Right lobe of liver (tissue), 6 donors: ENCODE results near the gene PCDHGB2. TPM values are rescaled to one million over a fixed set of nuclear protein-coding genes. Genes with fewer than 3 reads are reported as not detected.
A peak's percentile ranks its signal among the peaks of the same experiment; 100 is the strongest.

Experiments used
- ATAC-seq, 4 donors: fragments of 200-7000 bp; cut with Tn5 transposase; one replicate each; pipeline ENCODE4 v1.9.1; 2020; ENCODE audit warnings: mild to moderate bottlenecking in 4 of 4, moderate library complexity in 4 of 4
- DNase-seq, 3 donors: peaks; one replicate each; pipeline ENCODE4 v3.0.0-alpha.2; 2020
- H3K27ac ChIP-seq, 3 donors: fragments of 200-600 bp; one replicate each; pipeline ENCODE4 v1.8.0; 2022
- H3K27me3 ChIP-seq, 2 donors: fragments of 200-600 bp; one replicate each; pipeline ENCODE4 v1.8.0; 2022
- H3K36me3 ChIP-seq, 4 donors: fragments of 200-600 bp; sonication (generic) in 1 of 4; one replicate each; pipeline versions ENCODE4 v1.5.1 to v1.8.0; 2017 to 2022; ENCODE audit warnings: control low read depth in 1 of 4
- H3K4me1 ChIP-seq, 4 donors: fragments of 200-600 bp; sonication (generic) in 1 of 4; one replicate each; pipeline versions ENCODE4 v1.5.1 to v1.8.0; 2017 to 2022; ENCODE audit warnings: control low read depth in 1 of 4
- H3K4me3 ChIP-seq, 3 donors: fragments of 200-600 bp; one replicate each; pipeline ENCODE4 v1.8.0; 2022
- H3K9me3 ChIP-seq, 4 donors: fragments of 200-600 bp; sonication (generic) in 1 of 4; one replicate each; pipeline versions ENCODE4 v1.5.1 to v1.8.0; 2017 to 2022; ENCODE audit warnings: control low read depth in 1 of 4
- POLR2A ChIP-seq: fragments of 450-650 bp; IDR thresholded peaks from one replicate; pipeline ENCODE4 v1.6.1; 2017; ENCODE audit warnings: antibody characterized with exemption, mild to moderate bottlenecking
- WGBS: methylation state at CpG from one replicate; pipeline ENCODE4 v1.1.6; 2018; ENCODE audit warnings: low coverage, low lambda C conversion rate; ENCODE audit not compliant: insufficient coverage; ENCODE audit errors: missing lambda C conversion rate; 5-methylcytosine and 5-hydroxymethylcytosine counted together
- intact Hi-C, 2 donors: fragments of 100-400 bp; cut with DNase I; formaldehyde crosslinking; loops; one replicate each; pipeline versions ENCODE4 v1.11.2 to v1.14.1; 2022
- total RNA-seq, 6 experiments: library from RNA; depleted of rRNA in 2 of 6; stranded (reverse); fragments of >200 nt in 2 of 6; fragmentation: NEBNext Ultra II Directional in 3 of 6; extraction: Animal tissue kit (Norgen Biotek cat#: 25700) in 3 of 6; gene quantifications; one replicate each; pipeline versions ENCODE4 v1.1.0 to v1.2.4, GENCODE V29; 2016 to 2023
- TF ChIP-seq, protein P1 (sequence below), 4 donors: fragments of 200-600 bp in 3 of 4; fragments of 450-650 bp in 1 of 4; IDR thresholded peaks; one replicate each; pipeline versions ENCODE4 v1.5.1 to v1.8.0; 2016 to 2022; ENCODE audit warnings: antibody characterized with exemption in 4 of 4, mild to moderate bottlenecking in 2 of 4
- donor health status: DM: no; HTN: yes; CAD: no.
- donor health status: DM: no; HTN: no; CAD: no.
- donor health status: DM: no; HTN: no; CAD: no.
- donor health status: DM: no; HTN: yes; CAD: no.
- donor health status: DM: no; HTN: yes; CAD: no.

Gene PCDHGB2
- total RNA-seq, 6 experiments from 2014 or later: 0.51 to 2.8 (median 1.4) TPM

DNA sequence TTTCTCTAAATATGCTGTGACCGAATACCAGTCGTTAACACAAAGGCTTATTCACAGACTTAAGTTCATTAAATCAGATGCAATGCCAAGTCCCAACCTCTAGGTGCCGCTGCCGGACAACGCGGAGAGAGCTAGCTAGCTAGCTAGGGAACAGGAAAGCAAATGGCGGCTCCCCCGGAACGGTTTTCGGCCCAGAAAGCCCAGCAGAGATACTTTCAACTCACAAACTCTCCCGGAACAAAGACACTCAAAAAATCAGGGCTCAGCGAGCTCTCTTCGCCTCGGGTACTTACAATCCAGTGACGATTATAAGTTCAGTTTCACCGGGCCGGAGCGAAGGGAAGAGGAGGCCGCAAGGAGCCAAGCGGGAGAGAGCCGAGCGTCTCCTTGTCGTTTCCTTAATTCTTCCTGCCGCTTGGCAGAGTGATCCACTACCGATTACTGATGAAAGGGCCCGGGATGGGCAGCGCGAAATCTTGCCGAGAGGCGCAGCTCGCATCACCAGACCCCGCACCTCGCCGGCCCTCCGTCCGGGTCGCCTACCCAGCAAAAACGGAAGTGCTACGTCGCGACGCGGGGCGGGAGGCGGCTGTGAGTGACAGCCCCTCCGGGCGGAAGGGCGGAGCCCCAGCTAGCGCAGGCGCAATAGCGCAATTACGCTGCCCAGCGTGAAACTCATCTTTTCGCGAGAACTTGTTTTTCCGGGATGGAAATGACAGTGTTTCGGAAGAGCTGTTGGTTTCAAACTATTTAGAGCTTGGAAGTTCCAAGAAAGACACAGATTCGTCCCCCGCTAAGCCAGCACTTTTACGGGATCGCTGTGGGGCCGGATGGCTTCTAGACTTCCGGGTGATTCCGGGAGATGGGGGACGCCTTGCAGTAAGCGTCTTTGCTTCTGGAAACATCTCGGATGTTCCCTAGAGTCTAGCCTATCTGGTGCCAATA, 39.3 kb upstream of the PCDHGB2 start, which contains the start of gene TAF7:
TSS of gene TAF7 (minus strand) at position 560 of the 945 bp plus-strand sequence. CDS start 740 bp downstream, outside the sequence.
- WGBS: under 1% methylated on average over 45 of the region's 67 CpGs
- TF ChIP-seq, protein P1, sequence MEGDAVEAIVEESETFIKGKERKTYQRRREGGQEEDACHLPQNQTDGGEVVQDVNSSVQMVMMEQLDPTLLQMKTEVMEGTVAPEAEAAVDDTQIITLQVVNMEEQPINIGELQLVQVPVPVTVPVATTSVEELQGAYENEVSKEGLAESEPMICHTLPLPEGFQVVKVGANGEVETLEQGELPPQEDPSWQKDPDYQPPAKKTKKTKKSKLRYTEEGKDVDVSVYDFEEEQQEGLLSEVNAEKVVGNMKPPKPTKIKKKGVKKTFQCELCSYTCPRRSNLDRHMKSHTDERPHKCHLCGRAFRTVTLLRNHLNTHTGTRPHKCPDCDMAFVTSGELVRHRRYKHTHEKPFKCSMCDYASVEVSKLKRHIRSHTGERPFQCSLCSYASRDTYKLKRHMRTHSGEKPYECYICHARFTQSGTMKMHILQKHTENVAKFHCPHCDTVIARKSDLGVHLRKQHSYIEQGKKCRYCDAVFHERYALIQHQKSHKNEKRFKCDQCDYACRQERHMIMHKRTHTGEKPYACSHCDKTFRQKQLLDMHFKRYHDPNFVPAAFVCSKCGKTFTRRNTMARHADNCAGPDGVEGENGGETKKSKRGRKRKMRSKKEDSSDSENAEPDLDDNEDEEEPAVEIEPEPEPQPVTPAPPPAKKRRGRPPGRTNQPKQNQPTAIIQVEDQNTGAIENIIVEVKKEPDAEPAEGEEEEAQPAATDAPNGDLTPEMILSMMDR (IDR thresholded peaks at IDR 0.05): peak; percentile 71 to 89 (median 86)
- peak; percentile 91 for TF ChIP-seq POLR2A
- Histone ChIP-seq H3K4me3 (peak within 1 kb of the TSS; percentile 68 to 72 (median 70)), H3K36me3 (peaks cover 0 to 11% (median 0%) of the 10 kb centered on the region in 4 donors), H3K27ac (peak within 1 kb of the TSS; percentile 84 to 90 (median 89)), H3K4me1 (no peaks in the 10 kb centered on the region), H3K9me3 (peaks cover 9 to 35% (median 21%) of the 10 kb centered on the region in 4 donors), H3K27me3 (no peaks in the 10 kb centered on the region)
- peak; percentile 92 to 94 (median 93) for DNase-seq
- peak; percentile 99 for ATAC-seq
- intact Hi-C loops: no loop called here

DNA sequence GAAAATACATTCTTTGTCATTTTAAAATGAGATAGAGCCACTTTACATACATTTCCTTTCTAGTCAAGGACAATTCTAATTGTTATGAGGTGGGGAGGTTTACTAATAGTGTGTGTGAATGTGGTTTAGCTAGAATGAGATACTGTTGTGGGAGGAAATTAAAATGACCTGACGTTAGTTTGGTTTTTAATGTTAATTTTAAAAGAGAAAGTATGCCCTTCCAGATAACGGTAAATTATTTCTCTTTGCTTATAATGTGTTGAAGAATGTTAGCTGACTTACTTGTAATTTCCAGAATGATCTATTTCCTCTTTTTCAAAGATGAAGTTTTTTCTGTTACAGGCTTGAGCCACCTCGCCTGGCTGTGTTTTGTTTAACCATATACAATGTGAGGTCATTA, 37.5 kb upstream of the PCDHGB2 start:
- Histone ChIP-seq H3K4me3 (no peak overlapping the region), H3K36me3 (peaks cover 0 to 6% (median 0%) of the 10 kb centered on the region in 4 donors), H3K27me3 (no peaks in the 10 kb centered on the region), H3K9me3 (peaks cover 9 to 35% (median 20%) of the 10 kb centered on the region in 4 donors), H3K4me1 (no peaks in the 10 kb centered on the region), H3K27ac (no peak overlapping the region)
- ATAC-seq (no peak), DNase-seq (no peak)
- intact Hi-C loops: no loop called here
- WGBS: 91% methylated on average over 3 of the region's 3 CpGs
- TF ChIP-seq, protein P1 (IDR thresholded peaks at IDR 0.05): no peak
- TF ChIP-seq POLR2A: no peak

DNA sequence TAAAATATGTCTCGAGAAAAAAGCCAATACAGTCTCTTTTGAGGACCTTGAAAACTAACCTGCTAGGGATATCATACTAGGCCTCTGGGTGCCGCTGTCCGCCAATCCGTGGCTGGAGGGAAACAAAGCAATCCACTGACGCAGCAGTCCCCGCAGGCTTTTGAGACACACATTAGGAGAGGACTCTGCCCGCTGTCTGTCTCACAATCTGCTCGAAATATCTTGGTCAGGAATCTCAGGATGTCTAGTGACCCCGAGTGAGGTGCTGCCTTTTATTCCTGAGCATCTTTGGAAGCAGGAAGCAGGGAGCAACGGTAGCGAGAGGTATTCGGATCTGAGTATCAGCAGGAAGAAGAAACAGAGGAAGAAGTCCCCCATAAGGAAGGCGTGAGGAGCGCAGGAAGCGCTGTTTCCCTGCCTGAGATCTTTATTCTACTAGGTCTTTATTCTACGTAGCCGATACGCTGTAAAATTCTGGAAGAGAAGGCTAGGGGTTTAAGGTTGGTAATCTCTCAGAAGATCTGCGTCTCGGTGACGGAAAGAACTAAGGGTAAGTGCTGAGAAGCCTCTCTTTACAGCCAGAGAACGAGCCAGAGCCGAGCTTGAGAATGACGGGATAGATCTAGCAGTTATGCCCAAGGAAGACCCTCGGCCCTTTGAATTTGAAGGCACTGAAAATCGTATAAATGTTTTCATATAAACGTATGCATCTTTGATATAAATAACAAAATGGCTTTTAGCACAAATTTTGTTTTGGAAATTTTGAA, 33.5 kb upstream of the PCDHGB2 start:
- H3K27ac ChIP-seq: no peak overlapping the region
- H3K4me3 ChIP-seq: no peak overlapping the region
- intact Hi-C loops: no loop called here
- 23% methylated on average over 27 of the region's 27 CpGs for WGBS
- TF ChIP-seq POLR2A: no peak
- TF ChIP-seq, protein P1 (IDR thresholded peaks at IDR 0.05): peak in 2 of 4 donors; percentile 4 to 29
- H3K4me1 ChIP-seq: no peaks in the 10 kb centered on the region
- H3K27me3 ChIP-seq: no peaks in the 10 kb centered on the region
- DNase-seq: peak in 1 of 3 donors; percentile 39
- peaks cover 0 to 15% (median 4%) of the 10 kb centered on the region in 4 donors for H3K9me3 ChIP-seq
- peak; percentile 39 to 58 (median 42) for ATAC-seq
- no peaks in the 10 kb centered on the region for H3K36me3 ChIP-seq

DNA sequence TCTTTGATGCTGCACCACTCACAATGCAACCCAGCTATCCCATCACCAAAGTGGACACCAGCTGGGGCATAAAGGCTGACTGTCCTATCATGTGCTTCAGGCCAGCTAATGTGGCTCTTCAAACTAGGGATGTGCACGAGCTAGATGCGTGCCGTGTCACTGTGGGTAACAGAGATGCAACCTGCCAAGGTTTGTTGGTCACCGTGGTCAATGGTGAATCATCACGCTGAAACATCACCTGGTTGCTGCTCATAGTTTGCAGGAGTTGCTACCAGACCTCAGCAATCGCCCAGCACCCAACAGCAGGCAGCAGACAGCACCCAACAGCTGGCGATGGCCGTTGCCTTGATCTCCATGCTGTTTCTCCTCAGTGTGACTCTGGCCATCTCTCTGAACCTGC, 31.6 kb upstream of the PCDHGB2 start:
- Histone ChIP-seq H3K36me3 (no peaks in the 10 kb centered on the region), H3K27ac (no peak overlapping the region), H3K4me3 (no peak overlapping the region), H3K27me3 (no peaks in the 10 kb centered on the region), H3K9me3 (peaks cover 0 to 8% (median 3%) of the 10 kb centered on the region in 4 donors), H3K4me1 (no peaks in the 10 kb centered on the region)
- intact Hi-C loops: no loop called here
- ATAC-seq (no peak), DNase-seq (no peak)
- TF ChIP-seq, protein P1 (IDR thresholded peaks at IDR 0.05): no peak
- no peak for TF ChIP-seq POLR2A
- no CpG with 5 or more reads among the region's 8 CpGs for WGBS
